Daoy (cell line): ENCODE measurements around the gene DCAF11. TPM values are rescaled to one million over a fixed set of nuclear protein-coding genes. Genes with fewer than 3 reads are reported as not detected.

Experiments
- DNase-seq: peaks from one replicate; pipeline ENCODE4 v3.0.0-alpha.2; 2015; ENCODE audit warnings: low read depth
- total RNA-seq: library from RNA; depleted of rRNA; stranded (reverse); fragments of >200 nt; shearing (Covaris generic); gene quantifications from 2 replicates; pipeline ENCODE4 v1.2.3, GENCODE V29; 2014

Gene DCAF11
- total RNA-seq, 1 experiment from 2014 or later: 68.9 TPM

- DNase-seq: no peak
Measured at GRCh38 chr14:24139272-24139934, 24.8 kb downstream of the DCAF11 start.

DNA sequence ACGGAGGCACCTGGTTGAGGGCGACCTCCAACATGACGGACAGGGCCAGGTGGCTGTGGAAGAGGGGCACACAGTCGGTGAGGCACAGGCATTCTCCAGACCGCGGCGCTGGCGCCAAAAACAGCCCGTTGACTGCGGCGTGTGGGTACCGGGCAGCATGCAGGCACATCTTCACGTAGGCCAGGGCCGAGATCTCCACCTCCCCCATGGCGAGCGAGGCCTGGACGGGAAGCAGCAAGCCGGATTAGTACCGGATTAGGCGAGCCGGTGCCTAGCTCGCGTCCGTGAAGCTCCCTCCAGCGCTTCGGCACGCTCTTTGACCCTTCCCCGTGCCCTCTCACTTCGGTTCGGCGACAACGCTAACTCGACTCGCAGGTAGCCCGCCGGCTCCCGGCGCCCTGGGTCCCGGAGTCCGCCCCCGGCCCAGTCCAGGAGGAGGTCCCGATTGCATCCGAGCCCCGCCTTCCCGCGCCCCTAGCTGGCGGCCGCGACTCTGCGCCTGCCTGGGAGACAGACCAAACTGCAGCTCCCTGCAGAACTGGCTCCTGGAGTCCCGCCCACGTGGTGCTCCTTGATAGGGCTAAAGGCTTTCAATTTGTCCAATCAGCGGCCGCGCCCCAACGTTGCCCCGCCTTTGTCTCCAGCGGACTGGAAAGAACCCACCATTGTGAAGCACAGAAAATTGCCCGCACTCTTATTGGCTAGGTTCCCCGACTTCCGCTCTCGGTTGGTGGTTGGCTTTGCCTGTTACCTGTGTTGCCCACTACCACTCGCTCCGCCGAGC lies 26.7 kb downstream of the DCAF11 start, which contains the start of gene EMC9:
EMC9 (minus strand) TSS at position 495 of the 784 bp plus-strand sequence; CDS start at position 208, 287 bp downstream.
- peak; percentile 100 for DNase-seq

DNA sequence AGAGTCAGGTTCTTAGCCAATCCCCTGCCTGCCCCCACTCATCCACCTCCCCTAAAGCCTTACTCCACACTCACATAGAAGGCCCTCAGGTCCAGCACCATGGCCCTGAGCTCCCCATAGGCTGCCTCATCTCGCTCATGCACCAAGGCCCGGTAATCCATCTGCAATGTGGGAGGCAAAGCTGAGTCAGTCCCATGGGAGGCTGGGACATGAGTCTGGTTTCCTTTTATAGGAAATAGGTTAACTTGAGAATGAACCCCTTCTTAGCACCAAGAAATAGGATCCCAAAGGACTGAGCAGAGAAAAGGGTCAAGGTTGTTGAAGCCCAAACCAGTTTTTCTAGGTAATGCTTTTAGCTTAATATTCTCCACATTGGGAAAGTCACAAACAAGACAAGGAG lies 28.9 kb downstream of the DCAF11 start:
- peak; percentile 62 for DNase-seq

DNA sequence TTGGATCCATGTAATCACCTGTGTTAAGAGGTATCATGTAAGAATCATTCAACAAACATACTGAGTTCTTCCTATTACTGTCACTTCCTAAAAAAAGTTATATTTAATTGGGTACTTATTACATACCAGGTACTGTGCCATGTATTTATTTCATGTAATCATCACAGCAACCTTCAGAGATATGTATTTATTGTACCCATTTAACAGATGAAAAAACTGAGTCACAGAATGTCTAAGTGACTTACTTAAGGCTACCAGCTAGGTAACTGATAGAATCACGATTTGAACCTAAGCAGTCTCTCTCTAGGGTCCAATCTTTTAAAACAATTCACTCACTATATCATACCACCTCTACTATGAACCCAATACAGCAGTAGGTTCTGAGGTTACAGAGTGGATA lies 29.9 kb downstream of the DCAF11 start:
- no peak for DNase-seq

DNA sequence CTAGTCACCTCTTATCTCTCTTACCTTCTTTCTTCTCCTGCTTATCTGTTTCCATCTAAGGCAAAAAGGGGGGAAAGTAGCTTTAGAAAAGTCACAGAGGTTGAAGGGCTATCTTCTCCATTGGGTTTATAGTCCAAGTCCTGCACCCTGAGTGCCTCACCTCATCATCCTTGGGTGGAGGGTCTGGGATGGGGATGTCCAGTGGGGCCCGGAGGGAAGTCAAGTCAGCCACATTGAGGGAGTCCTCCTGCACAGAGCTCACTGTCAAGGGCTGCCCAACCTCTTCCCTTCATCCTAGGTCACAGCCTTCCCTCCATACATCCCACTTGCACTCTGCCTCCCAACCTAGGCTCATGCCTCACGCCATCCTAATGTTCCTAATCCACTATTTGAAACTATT lies 30.6 kb downstream of the DCAF11 start:
- no peak for DNase-seq

GRCh38 chr14:24145690-24146452 lies 31.3 kb downstream of the DCAF11 start:
- no peak for DNase-seq

DNA sequence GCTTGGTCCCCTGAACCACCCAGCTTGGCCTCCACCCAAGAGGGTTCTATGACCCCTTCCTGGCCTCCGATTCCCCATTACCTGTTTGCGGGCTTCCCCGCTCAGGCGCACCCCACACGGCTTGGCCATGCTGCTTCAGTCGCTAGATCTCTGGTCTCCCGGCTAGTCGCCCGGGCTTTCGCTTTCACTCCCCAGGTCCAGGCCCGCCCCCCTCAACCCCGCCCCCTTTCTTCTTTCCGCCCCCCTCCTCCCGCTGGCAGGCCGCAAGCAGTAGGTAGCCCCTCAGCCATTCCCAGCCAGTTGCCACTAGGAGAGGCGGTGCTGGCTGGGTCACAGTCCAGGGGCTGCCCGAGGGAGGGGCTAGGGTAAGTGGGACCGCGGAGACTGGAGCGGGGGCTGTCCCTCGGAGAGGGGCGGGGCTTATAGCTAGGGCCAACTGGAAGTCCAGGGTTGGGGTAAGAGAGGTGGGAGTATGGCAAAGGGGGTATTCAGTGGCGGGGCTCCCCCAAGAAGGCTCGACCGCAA lies 31.9 kb downstream of the DCAF11 start, which contains the start of gene PSME2:
PSME2 (minus strand) TSS at position 158 of the 525 bp plus-strand sequence; CDS start at position 129, 29 bp downstream.
- peak; percentile 100 for DNase-seq

GRCh38 chr14:24146978-24147760 lies 32.6 kb downstream of the DCAF11 start, which contains the start of gene RNF31:
Gene RNF31 (plus strand): TSS chr14:24147498. CDS start chr14:24147699, 201 bp downstream.
- DNase-seq: peak; percentile 100

- DNase-seq: no peak
Measured at GRCh38 chr14:24147761-24148428, 33.3 kb downstream of the DCAF11 start.

- no peak for DNase-seq
Measured at GRCh38 chr14:24149302-24149969, 34.9 kb downstream of the DCAF11 start.

GRCh38 chr14:24150061-24150460 lies 35.5 kb downstream of the DCAF11 start:
- no peak for DNase-seq

DNA sequence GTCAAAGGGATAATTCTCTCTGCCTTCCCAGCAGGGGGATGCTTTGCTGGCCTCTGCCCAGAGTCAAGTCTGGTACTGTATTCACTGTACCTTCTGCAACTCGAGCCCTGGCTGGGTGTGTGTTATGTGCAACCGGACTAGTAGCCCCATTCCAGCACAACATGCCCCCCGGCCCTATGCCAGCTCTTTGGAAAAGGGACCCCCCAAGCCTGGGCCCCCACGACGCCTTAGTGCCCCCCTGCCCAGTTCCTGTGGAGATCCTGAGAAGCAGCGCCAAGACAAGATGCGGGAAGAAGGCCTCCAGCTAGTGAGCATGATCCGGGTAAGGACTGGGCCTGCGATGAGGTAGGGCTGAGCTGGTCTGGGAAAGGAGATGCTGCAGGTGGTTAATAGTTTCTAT lies 36.0 kb downstream of the DCAF11 start:
- DNase-seq: no peak

DNA sequence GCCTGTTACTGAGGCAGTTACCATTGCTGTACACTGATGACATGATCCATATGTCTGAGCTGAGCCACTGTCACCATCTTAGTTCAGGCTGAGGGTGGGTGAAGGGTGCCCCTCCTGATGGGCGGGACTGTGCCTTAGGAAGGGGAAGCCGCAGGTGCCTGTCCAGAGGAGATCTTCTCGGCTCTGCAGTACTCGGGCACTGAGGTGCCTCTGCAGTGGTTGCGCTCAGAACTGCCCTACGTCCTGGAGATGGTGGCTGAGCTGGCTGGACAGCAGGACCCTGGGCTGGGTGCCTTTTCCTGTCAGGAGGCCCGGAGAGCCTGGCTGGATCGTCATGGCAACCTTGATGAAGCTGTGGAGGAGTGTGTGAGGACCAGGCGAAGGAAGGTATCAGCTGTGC lies 36.4 kb downstream of the DCAF11 start:
- DNase-seq: no peak

- no peak for DNase-seq
Measured at GRCh38 chr14:24151404-24152080, 37.0 kb downstream of the DCAF11 start.

- no peak for DNase-seq
Measured at GRCh38 chr14:24155100-24155499, 40.5 kb downstream of the DCAF11 start.

- DNase-seq: no peak
Measured at GRCh38 chr14:24156840-24157239, 42.3 kb downstream of the DCAF11 start.

DNA sequence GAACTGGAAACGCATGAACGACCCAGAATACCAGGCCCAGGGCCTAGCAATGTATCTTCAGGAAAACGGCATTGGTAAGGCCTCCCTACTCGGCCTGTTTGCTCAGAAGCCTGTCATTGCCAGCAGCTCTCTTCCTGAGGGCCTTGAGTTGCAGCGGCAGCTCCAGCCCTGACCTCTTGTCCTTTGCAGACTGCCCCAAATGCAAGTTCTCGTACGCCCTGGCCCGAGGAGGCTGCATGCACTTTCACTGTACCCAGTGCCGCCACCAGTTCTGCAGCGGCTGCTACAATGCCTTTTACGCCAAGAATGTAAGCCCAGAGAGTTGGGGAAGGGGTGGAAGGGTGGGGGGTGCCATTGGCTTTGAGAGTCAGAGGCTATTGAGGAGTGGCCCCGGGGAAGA lies 42.8 kb downstream of the DCAF11 start:
- no peak for DNase-seq

GRCh38 chr14:24159777-24160498 lies 45.4 kb downstream of the DCAF11 start:
- no peak for DNase-seq

GRCh38 chr14:24160499-24160849 lies 45.9 kb downstream of the DCAF11 start:
- no peak for DNase-seq
